ENCODE data around the gene STX16. TPM values are rescaled to one million over a fixed set of nuclear protein-coding genes. Genes with fewer than 3 reads are reported as not detected.

Gene STX16
- total and polyA plus RNA-seq, 2 of the 13 experiments (the other 11 are each of a cell fraction or from before 2014, with no cell fraction given) = 28.0 to 72.7 TPM

DNA sequence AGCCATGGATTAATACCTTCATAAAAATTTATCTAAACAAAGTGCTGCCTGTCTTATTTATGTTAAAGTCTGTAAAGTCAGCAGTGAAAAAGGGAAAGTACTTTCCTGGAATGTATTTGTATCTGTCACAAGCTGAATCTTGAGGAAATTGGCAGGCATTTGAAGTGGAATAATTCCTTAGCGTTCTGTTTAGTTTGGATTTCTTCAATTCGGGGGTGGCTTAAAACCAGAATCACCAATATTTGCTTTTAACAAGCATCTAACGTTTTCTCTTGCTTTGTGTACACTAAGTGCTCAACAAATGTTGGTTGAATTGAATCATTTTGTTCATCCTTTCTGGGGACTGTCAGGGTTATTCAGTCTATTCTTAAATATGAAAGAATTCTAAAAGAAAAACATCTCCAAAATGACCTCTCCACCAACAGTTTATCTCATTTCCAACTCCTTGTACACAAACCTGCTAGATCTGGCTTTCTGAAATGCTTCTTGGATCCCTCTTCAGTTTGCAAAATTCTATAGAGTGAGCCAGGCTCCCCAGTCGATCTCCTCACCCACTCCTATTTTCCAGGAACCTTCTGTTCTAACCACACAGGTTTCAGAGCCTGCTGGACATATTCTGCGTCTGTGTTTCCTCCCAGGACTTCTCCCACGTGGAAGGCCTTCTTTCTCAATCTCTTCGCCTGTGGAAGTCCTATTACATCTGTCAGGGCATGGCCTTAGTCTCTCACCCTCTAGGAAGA is 39.5 kb downstream of the STX16 start:
- TF ChIP-seq ZNF790 (CRISPR knock-in tag; IDR thresholded peaks at IDR 0.05; ENCODE audit: borderline replicate concordance) (no peak), ZBTB7B (CRISPR knock-in tag; IDR thresholded peaks at IDR 0.05) (no peak), HDAC1 (CRISPR knock-in tag; IDR thresholded peaks at IDR 0.05) (no peak), ZNF343 (CRISPR knock-in tag; IDR thresholded peaks at IDR 0.05) (no peak), ZFP36L1 (CRISPR knock-in tag; IDR thresholded peaks at IDR 0.05) (no peak), ZNF501 (CRISPR knock-in tag; IDR thresholded peaks at IDR 0.05) (no peak), ZBTB44 (CRISPR knock-in tag; IDR thresholded peaks at IDR 0.05) (no peak), ZNF646 (CRISPR knock-in tag; IDR thresholded peaks at IDR 0.05) (no peak)
- no peak overlapping the region for H2AFZ ChIP-seq (ENCODE audit: low read length)
- no peak for ATAC-seq
- FAIRE-seq = no peak
- no peaks in the 10 kb centered on the region for H3K9me3 ChIP-seq (ENCODE audit: low read length)
- no peaks in the 10 kb centered on the region for H3K4me1 ChIP-seq (ENCODE audit: insufficient read depth, low read length)
- H4K20me1 ChIP-seq (ENCODE audit: insufficient read depth, low read length) = no peaks in the 10 kb centered on the region
- H3K36me3 ChIP-seq (replicated peaks in 1 of 2; ENCODE audit: control insufficient read depth in 1 of 2, insufficient read depth in 2 of 2, low read length in 2 of 2) = peaks cover 0 to 17% of the 10 kb centered on the region in 2 experiments; a peak in 3 of 5 replicates
- no peak overlapping the region for H3K4me3 ChIP-seq (replicated peaks in 1 of 3; ENCODE audit: insufficient read depth in 1 of 3, low read depth in 2 of 3, low read length in 3 of 3)
- no peak for DNase-seq (ENCODE audit: low spot score)
- H3K27me3 ChIP-seq (ENCODE audit: control insufficient read depth in 1 of 2, insufficient read depth in 2 of 2, low read length in 2 of 2) = no peaks in the 10 kb centered on the region
- H3K27ac ChIP-seq (ENCODE audit: extremely low read length, insufficient read depth, low read length) = no peak overlapping the region
- no peak overlapping the region for H3K4me2 ChIP-seq (ENCODE audit: low read depth, low read length)
- in situ Hi-C loops (cut with HindIII; ENCODE audit: extremely low pct_ligation_motif_present, low pct_unique_long_range_greater_than_20kb) = no loop called here
- ChIA-PET POLR2A (no interaction called here), CTCF (ENCODE audit: low intra/inter-chr PET ratio, low total read pairs) (no interaction called here)
- H3K79me2 ChIP-seq (ENCODE audit: insufficient read depth, low read length) = no peaks in the 10 kb centered on the region
- intact Hi-C loops (cut with micrococcal nuclease; ENCODE audit: unreplicated experiment) = no loop called here
- H3K9ac ChIP-seq (ENCODE audit: insufficient read depth, low read depth, low read length) = no peak overlapping the region
- BruUV-seq (replicated peaks) = no TSS peak
- WGBS (ENCODE audit: low lambda C conversion rate) = 74% methylated on average over 7 of the region's 7 CpGs
